Activated CD4-positive, alpha-beta T cell treated with anti-CD3 and anti-CD28 coated beads for 36 hours (primary cell): ENCODE measurements around the gene NCAM1. TPM values are rescaled to one million over a fixed set of nuclear protein-coding genes. Genes with fewer than 3 reads are reported as not detected.

Experiments used
- ATAC-seq: fragments of 200-7000 bp; cut with Tn5 transposase; one replicate; pipeline ENCODE4 v1.10.0; 2021; ENCODE audit warnings: mild to moderate bottlenecking, moderate library complexity
- CTCF ChIA-PET: fragments of 350-600 bp; sonication (Branson Sonifier 250); formaldehyde crosslinking; loops from one replicate; lab custom pipeline; 2021; ENCODE audit warnings: antibody characterized with exemption; lab: Charles Lee
- POLR2A ChIA-PET: fragments of 350-600 bp; sonication (Branson Sonifier 250); formaldehyde crosslinking; loops from one replicate; lab custom pipeline; 2021; ENCODE audit warnings: antibody characterized with exemption, inconsistent platforms; lab: Charles Lee
- DNase-seq: peaks from one replicate; pipeline ENCODE4 v3.0.0-alpha.2; 2020
- H3K27ac Mint-ChIP-seq: one replicate; pipeline ENCODE4 v1.8.0; 2021; ENCODE audit warnings: mixed read lengths
- H3K27me3 Mint-ChIP-seq: one replicate; pipeline ENCODE4 v1.8.0; 2021; ENCODE audit warnings: mixed read lengths
- H3K36me3 Mint-ChIP-seq: one replicate; pipeline ENCODE4 v1.8.0; 2021; ENCODE audit warnings: low read depth, mixed read lengths
- H3K4me1 Mint-ChIP-seq: one replicate; pipeline ENCODE4 v1.8.0; 2021; ENCODE audit warnings: mixed read lengths
- H3K4me3 Mint-ChIP-seq: one replicate; pipeline ENCODE4 v1.8.0; 2021; ENCODE audit warnings: mild to moderate bottlenecking, moderate library complexity, mixed read lengths
- H3K9me3 Mint-ChIP-seq: one replicate; pipeline ENCODE4 v1.8.0; 2021; ENCODE audit warnings: low read depth, mixed read lengths
- intact Hi-C, 2 experiments: fragments of 100-400 bp; cut with DNase I in 1 of 2; cut with micrococcal nuclease in 1 of 2; formaldehyde crosslinking; loops; one replicate each; pipeline versions ENCODE4 v1.14.2 to v1.15.1; 2022 to 2024; cut with DNase I, micrococcal nuclease
- total RNA-seq, 2 experiments: library from RNA; stranded (reverse); gene quantifications; one replicate each; pipeline ENCODE4 v1.2.3, GENCODE V29; 2021

NCAM1 gene
- total RNA-seq, 2 experiments from 2014 or later: 0.09 to 0.14 TPM

GRCh38 chr11:113179181-113179704, 218.0 kb downstream of the NCAM1 start:
- Mint-ChIP-seq H3K27ac (no peak overlapping the region), H3K27me3 (peaks cover 20% of the 10 kb centered on the region), H3K9me3 (no peaks in the 10 kb centered on the region), H3K4me3 (no peak overlapping the region), H3K36me3 (no peaks in the 10 kb centered on the region), H3K4me1 (no peaks in the 10 kb centered on the region)
- ChIA-PET CTCF (interaction anchor here (0.7 kb wide), 1 partner anchor 946 kb away, joined by 3 read pairs; no protein-coding TSS in a partner anchor), POLR2A (no interaction called here)
- DNase-seq: no peak
- ATAC-seq: no peak
- intact Hi-C loops: no loop called here

GRCh38 chr11:113181094-113181493, 219.9 kb downstream of the NCAM1 start:
- ChIA-PET POLR2A (interaction anchor here (0.6 kb wide), 1 partner anchor 67 kb away, joined by 5 read pairs; no protein-coding TSS in a partner anchor), CTCF (interaction anchor here (0.6 kb wide), 1 partner anchor 386 kb away, joined by 3 read pairs; no protein-coding TSS in a partner anchor)
- no peaks in the 10 kb centered on the region for H3K36me3 Mint-ChIP-seq
- peaks cover 15% of the 10 kb centered on the region for H3K27me3 Mint-ChIP-seq
- no peaks in the 10 kb centered on the region for H3K9me3 Mint-ChIP-seq
- intact Hi-C loops: no loop called here
- ATAC-seq: no peak
- H3K27ac Mint-ChIP-seq: no peak overlapping the region
- DNase-seq: no peak
- no peaks in the 10 kb centered on the region for H3K4me1 Mint-ChIP-seq
- no peak overlapping the region for H3K4me3 Mint-ChIP-seq

GRCh38 chr11:113182288-113182687, 221.1 kb downstream of the NCAM1 start:
- H3K9me3 Mint-ChIP-seq: no peaks in the 10 kb centered on the region
- no peaks in the 10 kb centered on the region for H3K4me1 Mint-ChIP-seq
- no peaks in the 10 kb centered on the region for H3K36me3 Mint-ChIP-seq
- no peak overlapping the region for H3K4me3 Mint-ChIP-seq
- CTCF ChIA-PET: no interaction called here
- peaks cover 12% of the 10 kb centered on the region for H3K27me3 Mint-ChIP-seq
- no peak overlapping the region for H3K27ac Mint-ChIP-seq
- intact Hi-C loops: no loop called here
- POLR2A ChIA-PET: no interaction called here
- ATAC-seq: no peak
- no peak for DNase-seq

- POLR2A ChIA-PET: no interaction called here
- Mint-ChIP-seq H3K4me1 (no peaks in the 10 kb centered on the region), H3K9me3 (no peaks in the 10 kb centered on the region), H3K4me3 (no peak overlapping the region), H3K27ac (no peak overlapping the region), H3K27me3 (peaks cover 7% of the 10 kb centered on the region), H3K36me3 (no peaks in the 10 kb centered on the region)
- ATAC-seq (no peak), DNase-seq (no peak)
- CTCF ChIA-PET: no interaction called here
- intact Hi-C loops: no loop called here
These were observed 223.3 kb downstream of the NCAM1 start for GRCh38 chr11:113184498-113184897.

GRCh38 chr11:113188371-113188834, 227.2 kb downstream of the NCAM1 start:
- POLR2A ChIA-PET: no interaction called here
- Mint-ChIP-seq H3K27me3 (peaks cover 8% of the 10 kb centered on the region), H3K9me3 (no peaks in the 10 kb centered on the region), H3K4me3 (no peak overlapping the region), H3K27ac (no peak overlapping the region), H3K4me1 (no peaks in the 10 kb centered on the region), H3K36me3 (no peaks in the 10 kb centered on the region)
- ATAC-seq (no peak), DNase-seq (no peak)
- intact Hi-C loops: no loop called here
- CTCF ChIA-PET: interaction anchor here (1.3 kb wide), 1 partner anchor 12 kb away, joined by 4 read pairs; no protein-coding TSS in a partner anchor

- POLR2A ChIA-PET: no interaction called here
These were observed 228.9 kb downstream of the NCAM1 start for GRCh38 chr11:113189909-113190667.

GRCh38 chr11:113192121-113192925, 231.1 kb downstream of the NCAM1 start:
- no peaks in the 10 kb centered on the region for H3K9me3 Mint-ChIP-seq
- peaks cover 8% of the 10 kb centered on the region for H3K27me3 Mint-ChIP-seq
- DNase-seq (no peak), ATAC-seq (no peak)
- intact Hi-C loops: no loop called here
- H3K27ac Mint-ChIP-seq: no peak overlapping the region
- H3K4me3 Mint-ChIP-seq: no peak overlapping the region
- H3K4me1 Mint-ChIP-seq: no peaks in the 10 kb centered on the region
- ChIA-PET POLR2A (interaction anchor here (0.6 kb wide), 1 partner anchor 106 kb away, joined by 3 read pairs; no protein-coding TSS in a partner anchor), CTCF (no interaction called here)
- no peaks in the 10 kb centered on the region for H3K36me3 Mint-ChIP-seq

More at GRCh38 chr11:113189909-113190667, 228.9 kb downstream of the NCAM1 start:
- Mint-ChIP-seq H3K27me3 (peaks cover 8% of the 10 kb centered on the region), H3K9me3 (no peaks in the 10 kb centered on the region), H3K4me1 (no peaks in the 10 kb centered on the region), H3K36me3 (no peaks in the 10 kb centered on the region), H3K27ac (no peak overlapping the region), H3K4me3 (no peak overlapping the region)
- intact Hi-C loops: no loop called here
- no peak for ATAC-seq
- DNase-seq: no peak
- CTCF ChIA-PET: no interaction called here

GRCh38 chr11:113193016-113193415, 231.8 kb downstream of the NCAM1 start:
- Mint-ChIP-seq H3K4me1 (no peaks in the 10 kb centered on the region), H3K4me3 (no peak overlapping the region), H3K27ac (no peak overlapping the region), H3K9me3 (no peaks in the 10 kb centered on the region), H3K36me3 (no peaks in the 10 kb centered on the region), H3K27me3 (peaks cover 9% of the 10 kb centered on the region)
- ATAC-seq: no peak
- ChIA-PET CTCF (interaction anchor here (0.7 kb wide), 1 partner anchor 473 kb away, joined by 3 read pairs; no protein-coding TSS in a partner anchor), POLR2A (no interaction called here)
- DNase-seq: no peak
- intact Hi-C loops: no loop called here

- Mint-ChIP-seq H3K9me3 (no peaks in the 10 kb centered on the region), H3K36me3 (no peaks in the 10 kb centered on the region), H3K4me3 (no peak overlapping the region), H3K27me3 (peaks cover 10% of the 10 kb centered on the region), H3K27ac (no peak overlapping the region), H3K4me1 (no peaks in the 10 kb centered on the region)
- ATAC-seq (no peak), DNase-seq (no peak)
- POLR2A ChIA-PET: no interaction called here
- intact Hi-C loops: no loop called here
- CTCF ChIA-PET: interaction anchor here (0.7 kb wide), 1 partner anchor 474 kb away, joined by 3 read pairs; no protein-coding TSS in a partner anchor
These were observed 232.7 kb downstream of the NCAM1 start for GRCh38 chr11:113193946-113194345.

- Mint-ChIP-seq H3K36me3 (no peaks in the 10 kb centered on the region), H3K9me3 (no peaks in the 10 kb centered on the region), H3K27ac (no peak overlapping the region), H3K4me1 (no peaks in the 10 kb centered on the region), H3K27me3 (peaks cover 9% of the 10 kb centered on the region), H3K4me3 (no peak overlapping the region)
- ChIA-PET CTCF (no interaction called here), POLR2A (no interaction called here)
- intact Hi-C loops: no loop called here
- no peak for DNase-seq
- no peak for ATAC-seq
These were observed 234.5 kb downstream of the NCAM1 start for GRCh38 chr11:113195728-113196127.

- Mint-ChIP-seq H3K4me1 (no peaks in the 10 kb centered on the region), H3K27ac (no peak overlapping the region), H3K36me3 (no peaks in the 10 kb centered on the region), H3K4me3 (no peak overlapping the region), H3K9me3 (no peaks in the 10 kb centered on the region), H3K27me3 (peaks cover 7% of the 10 kb centered on the region)
- no peak for DNase-seq
- ChIA-PET CTCF (no interaction called here), POLR2A (no interaction called here)
- intact Hi-C loops: no loop called here
- no peak for ATAC-seq
These were observed 236.2 kb downstream of the NCAM1 start for GRCh38 chr11:113197446-113197845.
